K562 treated with DMSO at 1 percent for 4 hours (cell line): ENCODE data around the gene HCFC1. TPM values are rescaled to one million over a fixed set of nuclear protein-coding genes. Genes with fewer than 3 reads are reported as not detected.

Experiments
- total RNA-seq: library from RNA; unstranded; fragments of 300-600 nt; gene quantifications from 2 replicates; pipeline ENCODE4 v1.2.3, GENCODE V29; 2022; ENCODE audit not compliant: insufficient read depth

The HCFC1 gene
- total RNA-seq: 42.3 and 61.1 TPM in 2 replicates

GRCh38 chrX:153971450-153972367 lies at the start of gene HCFC1:
TSS of gene HCFC1 (minus strand) at chrX:153971818. CDS start at chrX:153970840, 978 bp downstream.

GRCh38 chrX:154019633-154020528 lies 48.3 kb upstream of the HCFC1 start, which contains the start of gene IRAK1:
TSS of gene IRAK1 (minus strand) at chrX:154019902. CDS start at chrX:154019812, 90 bp downstream.

GRCh38 chrX:153972368-153973126 lies 929 bp upstream of the HCFC1 start, which contains the start of gene TMEM187:
TSS of gene TMEM187 (plus strand) at chrX:153972754. CDS start at chrX:153982063, 9,309 bp downstream.

GRCh38 chrX:153944140-153944799 lies 27.3 kb downstream of the HCFC1 start, which contains the start of gene RENBP:
TSS of gene RENBP (minus strand) at chrX:153944643. CDS start at chrX:153944610, 33 bp downstream.

GRCh38 chrX:153934762-153935325 lies 36.8 kb downstream of the HCFC1 start, which contains the start of gene NAA10:
TSS of gene NAA10 (minus strand) at chrX:153935037. CDS start at chrX:153934904, 133 bp downstream.

GRCh38 chrX:153925739-153926551 lies 45.7 kb downstream of the HCFC1 start, which contains the start of gene ARHGAP4:
TSS of gene ARHGAP4 (minus strand) at chrX:153926264. CDS start at chrX:153926202, 62 bp downstream.

GRCh38 chrX:153903991-153904957 lies 67.3 kb downstream of the HCFC1 start, which contains the start of gene AVPR2:
TSS of gene AVPR2 (plus strand) at chrX:153904673. CDS start at chrX:153905146, 473 bp downstream.

Other genes starting within 250 kb of the HCFC1 start
- gene BCAP31, start 247.4 kb downstream of the HCFC1 start, total RNA-seq: 199 and 219 TPM in 2 replicates
- gene ABCD1, start 247.0 kb downstream of the HCFC1 start, total RNA-seq: 21.7 and 26.7 TPM in 2 replicates
- 0.46 and 1.1 TPM in 2 replicates for gene PLXNB3, start 207.6 kb downstream of the HCFC1 start, total RNA-seq
- not detected in 2 replicates for gene SRPK3, start 190.8 kb downstream of the HCFC1 start, total RNA-seq
- 78.4 and 81.7 TPM in 2 replicates for gene IDH3G, start 177.4 kb downstream of the HCFC1 start, total RNA-seq
- gene SSR4, start 177.2 kb downstream of the HCFC1 start, total RNA-seq: 768 and 792 TPM in 2 replicates
- not detected in 2 replicates for gene PDZD4, start 141.3 kb downstream of the HCFC1 start, total RNA-seq
- 1.4 TPM in 1 of 2 replicates, not detected in the other for gene L1CAM, start 85.6 kb downstream of the HCFC1 start, total RNA-seq
- 1.2 TPM in 1 of 2 replicates, not detected in the other for gene AVPR2, start 67.1 kb downstream of the HCFC1 start, total RNA-seq
- gene ARHGAP4, start 45.6 kb downstream of the HCFC1 start, total RNA-seq: 149 and 176 TPM in 2 replicates
- 124 and 134 TPM in 2 replicates for gene NAA10, start 36.8 kb downstream of the HCFC1 start, total RNA-seq
- 46.8 and 64.1 TPM in 2 replicates for gene RENBP, start 27.2 kb downstream of the HCFC1 start, total RNA-seq
- gene TMEM187, start 936 bp upstream of the HCFC1 start, total RNA-seq: 9.9 and 12.7 TPM in 2 replicates
- 197 and 199 TPM in 2 replicates for gene IRAK1, start 48.1 kb upstream of the HCFC1 start, total RNA-seq
- gene MECP2, start 125.9 kb upstream of the HCFC1 start, total RNA-seq: 30.0 and 30.4 TPM in 2 replicates
- not detected in 2 replicates for gene OPN1LW, start 172.4 kb upstream of the HCFC1 start, total RNA-seq
- gene OPN1MW, start 210.8 kb upstream of the HCFC1 start, total RNA-seq: not detected in 2 replicates
- not detected in 2 replicates for gene OPN1MW2, start 247.9 kb upstream of the HCFC1 start, total RNA-seq